GM21423 (cell line): ENCODE data around the gene SAA2.
A peak's percentile ranks its signal among the peaks of the same experiment; 100 is the strongest.

Experiments used
- ATAC-seq: cut with Tn5 transposase; IDR thresholded peaks from one replicate; pipeline ENCODE4 v1.9.1; 2021; ENCODE audit warnings: mild to moderate bottlenecking, moderate library complexity; ENCODE audit not compliant: unreplicated experiment

The SAA2 gene

GRCh38 chr11:18253233-18253632 is 4.8 kb upstream of the SAA2 start:
- ATAC-seq, result no peak

GRCh38 chr11:18247191-18247581 is 1.3 kb downstream of the SAA2 start:
- peak; percentile 12 for ATAC-seq

- ATAC-seq, result peak; percentile 79
Observed at GRCh38 chr11:18246379-18247190, 1.9 kb downstream of the SAA2 start.

GRCh38 chr11:18245396-18245795 is 3.1 kb downstream of the SAA2 start:
- no peak for ATAC-seq

- ATAC-seq, result no peak
Observed at GRCh38 chr11:18243783-18244362, 4.6 kb downstream of the SAA2 start.

GRCh38 chr11:18239655-18240054 is 8.8 kb downstream of the SAA2 start:
- ATAC-seq, result no peak

GRCh38 chr11:18236664-18237356 is 11.7 kb downstream of the SAA2 start, which contains the start of gene SAA4:
Gene SAA4 (minus strand): TSS chr11:18236802. CDS start chr11:18235926, 876 bp downstream.
- no peak for ATAC-seq

GRCh38 chr11:18235394-18236334 is 12.8 kb downstream of the SAA2 start:
- no peak for ATAC-seq

- ATAC-seq, result no peak
Observed at GRCh38 chr11:18233912-18234311, 14.6 kb downstream of the SAA2 start.

GRCh38 chr11:18230859-18231258 is 17.6 kb downstream of the SAA2 start:
- ATAC-seq, result no peak

- peak; percentile 92 for ATAC-seq
Observed at GRCh38 chr11:18229501-18229900, 19.0 kb downstream of the SAA2 start.

GRCh38 chr11:18225913-18226312 is 22.6 kb downstream of the SAA2 start:
- peak; percentile 33 for ATAC-seq

GRCh38 chr11:18223591-18224387 is 24.7 kb downstream of the SAA2 start:
- ATAC-seq, result no peak

GRCh38 chr11:18222814-18223421 is 25.6 kb downstream of the SAA2 start:
- ATAC-seq, result no peak

- no peak for ATAC-seq
Observed at GRCh38 chr11:18221274-18221876, 27.1 kb downstream of the SAA2 start.

GRCh38 chr11:18209058-18209457 is 39.4 kb downstream of the SAA2 start:
- no peak for ATAC-seq

- ATAC-seq, result no peak
Observed at GRCh38 chr11:18204771-18205170, 43.7 kb downstream of the SAA2 start.

GRCh38 chr11:18204220-18204619 is 44.2 kb downstream of the SAA2 start:
- ATAC-seq, result no peak

- no peak for ATAC-seq
Observed at GRCh38 chr11:18203723-18204122, 44.7 kb downstream of the SAA2 start.
